Mesothelial cell of epicardium (in vitro differentiated cells): ENCODE data around the gene DNM3. TPM values are rescaled to one million over a fixed set of nuclear protein-coding genes. Genes with fewer than 3 reads are reported as not detected.
A peak's percentile ranks its signal among the peaks of the same experiment; 100 is the strongest.

Experiments
- DNase-seq, 2 experiments: peaks; one replicate each; pipeline ENCODE4 v3.0.0; 2021; ENCODE audit warnings: low spot score in 2 of 2; ENCODE audit not compliant: unreplicated experiment in 2 of 2
- H3K27ac Mint-ChIP-seq: 2 replicates; pipeline ENCODE4 v1.8.0; 2021; ENCODE audit warnings: mixed read lengths
- H3K27me3 Mint-ChIP-seq: 2 replicates; pipeline ENCODE4 v1.8.0; 2021; ENCODE audit warnings: low read depth, mixed read lengths
- H3K36me3 Mint-ChIP-seq: 2 replicates; pipeline ENCODE4 v1.8.0; 2021; ENCODE audit warnings: mixed read lengths
- H3K4me1 Mint-ChIP-seq: 2 replicates; pipeline ENCODE4 v1.8.0; 2021; ENCODE audit warnings: mixed read lengths
- H3K4me3 Mint-ChIP-seq: 2 replicates; pipeline ENCODE4 v1.8.0; 2021; ENCODE audit warnings: mild to moderate bottlenecking, moderate library complexity, mixed read lengths
- H3K9me3 Mint-ChIP-seq: 2 replicates; pipeline ENCODE4 v1.8.0; 2021; ENCODE audit warnings: mixed read lengths
- total RNA-seq: library from RNA; stranded (reverse); gene quantifications from 3 replicates; pipeline ENCODE4 v1.2.1, GENCODE V29; 2021
- TF ChIP-seq, protein P1 (sequence below): fragments of 200-600 bp; sonication (generic); IDR thresholded peaks from one replicate; pipeline ENCODE4 v1.5.0; 2021; ENCODE audit warnings: antibody characterized with exemption; ENCODE audit not compliant: unreplicated experiment

DNM3 gene
- total RNA-seq, 1 donor from 2014 or later = 5.0 TPM

DNA sequence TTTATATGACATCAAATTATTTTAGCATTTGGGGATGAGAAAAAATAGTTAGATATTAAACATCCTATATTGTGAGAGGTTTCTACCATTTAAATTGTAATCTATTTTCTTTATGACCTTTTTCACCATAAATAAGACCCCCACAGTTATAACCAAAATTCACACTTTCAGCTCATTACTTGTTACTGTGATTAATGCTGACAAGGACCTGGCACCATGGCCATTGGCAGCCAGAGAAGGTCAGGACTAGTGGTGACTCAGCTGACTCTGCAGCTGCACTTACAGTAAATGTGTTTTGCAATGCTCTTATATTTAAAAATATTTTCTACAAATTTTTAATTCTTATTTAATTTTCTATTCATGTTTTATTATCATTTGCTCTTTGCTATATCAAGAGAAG lies 445.9 kb downstream of the DNM3 start:
- H3K9me3 Mint-ChIP-seq = peaks cover 2% of the 10 kb centered on the region
- no peak for DNase-seq
- peaks cover under 1% of the 10 kb centered on the region for H3K36me3 Mint-ChIP-seq
- H3K27ac Mint-ChIP-seq = no peak overlapping the region
- H3K27me3 Mint-ChIP-seq = no peaks in the 10 kb centered on the region
- no peak overlapping the region for H3K4me3 Mint-ChIP-seq
- H3K4me1 Mint-ChIP-seq = peaks cover 3% of the 10 kb centered on the region
- TF ChIP-seq, protein P1, sequence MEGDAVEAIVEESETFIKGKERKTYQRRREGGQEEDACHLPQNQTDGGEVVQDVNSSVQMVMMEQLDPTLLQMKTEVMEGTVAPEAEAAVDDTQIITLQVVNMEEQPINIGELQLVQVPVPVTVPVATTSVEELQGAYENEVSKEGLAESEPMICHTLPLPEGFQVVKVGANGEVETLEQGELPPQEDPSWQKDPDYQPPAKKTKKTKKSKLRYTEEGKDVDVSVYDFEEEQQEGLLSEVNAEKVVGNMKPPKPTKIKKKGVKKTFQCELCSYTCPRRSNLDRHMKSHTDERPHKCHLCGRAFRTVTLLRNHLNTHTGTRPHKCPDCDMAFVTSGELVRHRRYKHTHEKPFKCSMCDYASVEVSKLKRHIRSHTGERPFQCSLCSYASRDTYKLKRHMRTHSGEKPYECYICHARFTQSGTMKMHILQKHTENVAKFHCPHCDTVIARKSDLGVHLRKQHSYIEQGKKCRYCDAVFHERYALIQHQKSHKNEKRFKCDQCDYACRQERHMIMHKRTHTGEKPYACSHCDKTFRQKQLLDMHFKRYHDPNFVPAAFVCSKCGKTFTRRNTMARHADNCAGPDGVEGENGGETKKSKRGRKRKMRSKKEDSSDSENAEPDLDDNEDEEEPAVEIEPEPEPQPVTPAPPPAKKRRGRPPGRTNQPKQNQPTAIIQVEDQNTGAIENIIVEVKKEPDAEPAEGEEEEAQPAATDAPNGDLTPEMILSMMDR = no peak

GRCh38 chr1:172288581-172288980 lies 447.3 kb downstream of the DNM3 start:
- Mint-ChIP-seq H3K36me3 (no peaks in the 10 kb centered on the region), H3K27ac (peak overlapping the region; percentile 4), H3K4me1 (peaks cover 12% of the 10 kb centered on the region), H3K27me3 (no peaks in the 10 kb centered on the region), H3K4me3 (no peak overlapping the region), H3K9me3 (no peaks in the 10 kb centered on the region)
- TF ChIP-seq, protein P1 = no peak
- DNase-seq = no peak

DNA sequence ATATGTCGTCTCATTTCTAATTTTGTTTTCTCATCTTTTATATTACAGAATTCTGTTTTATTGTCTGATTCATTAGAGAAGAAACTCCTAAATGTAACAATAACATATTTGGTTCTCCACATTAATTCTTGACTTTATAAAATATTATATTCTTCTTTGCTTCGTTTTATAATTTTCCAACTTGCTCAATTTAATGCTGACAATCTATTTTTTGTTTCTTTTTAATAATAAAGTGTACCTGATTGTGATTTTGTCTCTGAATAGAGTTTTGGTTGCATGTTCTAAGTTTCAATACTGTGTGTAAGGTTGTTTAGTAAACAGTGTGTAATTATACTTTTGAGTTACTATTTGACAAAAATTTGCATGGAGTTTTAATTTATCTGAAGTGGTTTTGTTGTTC lies 448.1 kb downstream of the DNM3 start:
- no peak for DNase-seq
- TF ChIP-seq, protein P1 = no peak
- H3K9me3 Mint-ChIP-seq = no peaks in the 10 kb centered on the region
- H3K27me3 Mint-ChIP-seq = no peaks in the 10 kb centered on the region
- H3K36me3 Mint-ChIP-seq = no peaks in the 10 kb centered on the region
- peaks cover 17% of the 10 kb centered on the region for H3K4me1 Mint-ChIP-seq
- no peak overlapping the region for H3K4me3 Mint-ChIP-seq
- no peak overlapping the region for H3K27ac Mint-ChIP-seq

DNA sequence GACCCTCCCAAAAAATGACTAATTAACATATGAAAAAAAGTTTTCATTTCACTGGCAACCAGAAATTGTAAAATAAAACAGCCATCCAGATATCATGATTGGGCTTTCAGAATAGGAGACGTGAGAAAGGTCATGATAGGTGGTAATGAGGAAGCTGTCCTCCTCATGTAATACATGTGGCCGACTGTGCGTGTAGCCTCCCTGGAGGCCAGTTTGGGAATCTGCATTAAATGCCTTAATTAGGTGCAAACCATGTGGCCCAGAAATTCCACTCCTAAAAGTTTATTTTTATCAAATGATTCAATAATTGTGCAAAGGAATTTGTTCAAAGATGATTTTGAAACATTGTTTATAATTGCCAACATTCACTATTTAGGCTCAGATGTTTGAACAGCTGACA lies 451.5 kb downstream of the DNM3 start:
- TF ChIP-seq, protein P1 = peak; percentile 16
- Mint-ChIP-seq H3K36me3 (no peaks in the 10 kb centered on the region), H3K27ac (no peak overlapping the region), H3K4me1 (peaks cover 17% of the 10 kb centered on the region), H3K9me3 (no peaks in the 10 kb centered on the region), H3K4me3 (no peak overlapping the region), H3K27me3 (no peaks in the 10 kb centered on the region)
- DNase-seq = no peak

GRCh38 chr1:172293429-172293828 lies 452.1 kb downstream of the DNM3 start:
- H3K36me3 Mint-ChIP-seq = no peaks in the 10 kb centered on the region
- peaks cover 17% of the 10 kb centered on the region for H3K4me1 Mint-ChIP-seq
- H3K9me3 Mint-ChIP-seq = no peaks in the 10 kb centered on the region
- peak overlapping the region; percentile 79 for H3K27ac Mint-ChIP-seq
- H3K4me3 Mint-ChIP-seq = no peak overlapping the region
- no peaks in the 10 kb centered on the region for H3K27me3 Mint-ChIP-seq
- TF ChIP-seq, protein P1 = no peak
- no peak for DNase-seq

DNA sequence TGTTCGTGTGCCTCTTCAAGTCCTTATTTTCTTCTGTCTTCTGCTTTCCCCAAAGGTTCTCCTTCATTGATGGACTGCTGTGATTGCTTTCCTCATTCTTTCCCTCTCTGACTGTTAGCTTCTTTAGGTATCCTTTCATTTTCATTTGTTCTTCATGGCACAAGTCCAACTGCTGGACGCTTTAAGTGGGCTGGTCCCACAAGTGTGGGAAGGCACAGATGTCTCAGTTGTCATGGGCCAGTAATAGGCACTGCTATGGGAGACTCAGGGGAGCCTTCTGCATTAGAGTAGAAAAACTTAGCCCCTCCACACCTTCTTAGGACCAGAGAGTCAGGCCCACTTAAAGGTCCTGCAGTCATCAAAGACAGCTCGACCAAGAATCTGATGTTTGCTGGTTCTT lies 456.8 kb downstream of the DNM3 start:
- TF ChIP-seq, protein P1 = no peak
- no peak overlapping the region for H3K27ac Mint-ChIP-seq

More for the DNA sequence above, 456.8 kb downstream of the DNM3 start:
- Mint-ChIP-seq H3K27me3 (no peaks in the 10 kb centered on the region), H3K9me3 (peaks cover 17% of the 10 kb centered on the region), H3K4me3 (no peak overlapping the region), H3K4me1 (peaks cover 11% of the 10 kb centered on the region), H3K36me3 (peaks cover 13% of the 10 kb centered on the region)
- no peak for DNase-seq
